Measurements from ENCODE around the gene ZBTB9.

The ZBTB9 gene

GRCh38 chr6:33433544-33434191, 20.7 kb upstream of the ZBTB9 start:
- DNase-seq (ENCODE audit: extremely low read depth, low read depth) = no peak
- TF ChIP-seq CTCF (IDR thresholded peaks at IDR 0.05; ENCODE audit: low read depth, low read length, missing control alignments) = no peak
- H3K4me3 ChIP-seq (replicated peaks; ENCODE audit: low read depth, low read length) = no peak overlapping the region

- no peak overlapping the region for H3K4me3 ChIP-seq (replicated peaks; ENCODE audit: low read depth, low read length)
- TF ChIP-seq CTCF (IDR thresholded peaks at IDR 0.05; ENCODE audit: low read depth, low read length, missing control alignments) = no peak
- no peak for DNase-seq (ENCODE audit: extremely low read depth, low read depth)
These were observed 19.4 kb upstream of the ZBTB9 start for GRCh38 chr6:33434961-33435360.

- no peak for DNase-seq (ENCODE audit: extremely low read depth, low read depth)
- no peak for TF ChIP-seq CTCF (IDR thresholded peaks at IDR 0.05; ENCODE audit: low read depth, low read length, missing control alignments)
These were observed 16.7 kb upstream of the ZBTB9 start for GRCh38 chr6:33437666-33438065.

GRCh38 chr6:33438978-33439594, 15.3 kb upstream of the ZBTB9 start:
- TF ChIP-seq CTCF (IDR thresholded peaks at IDR 0.05; ENCODE audit: low read depth, low read length, missing control alignments) = no peak
- DNase-seq (ENCODE audit: extremely low read depth, low read depth) = no peak
- no peak overlapping the region for H3K4me3 ChIP-seq (replicated peaks; ENCODE audit: low read depth, low read length)

More at GRCh38 chr6:33437666-33438065, 16.7 kb upstream of the ZBTB9 start:
- no peak overlapping the region for H3K4me3 ChIP-seq (replicated peaks; ENCODE audit: low read depth, low read length)

GRCh38 chr6:33439956-33440648, 14.3 kb upstream of the ZBTB9 start:
- no peak for DNase-seq (ENCODE audit: extremely low read depth, low read depth)
- no peak for TF ChIP-seq CTCF (IDR thresholded peaks at IDR 0.05; ENCODE audit: low read depth, low read length, missing control alignments)
- no peak overlapping the region for H3K4me3 ChIP-seq (replicated peaks; ENCODE audit: low read depth, low read length)

- no peak for DNase-seq (ENCODE audit: extremely low read depth, low read depth)
- no peak overlapping the region for H3K4me3 ChIP-seq (replicated peaks; ENCODE audit: low read depth, low read length)
- TF ChIP-seq CTCF (IDR thresholded peaks at IDR 0.05; ENCODE audit: low read depth, low read length, missing control alignments) = no peak
These were observed 13.6 kb upstream of the ZBTB9 start for GRCh38 chr6:33440649-33441309.

All from HFF-Myc (cell line).